WI38 (cell line): ENCODE measurements around the gene AGBL3.

Source experiments
- H3K4me3 ChIP-seq: 2 replicates; pipeline ENCODE4 v1.5.1; 2011; ENCODE audit warnings: low read depth, mild to moderate bottlenecking, control low read depth, low read length
- TF ChIP-seq, protein P1 (sequence below): IDR thresholded peaks from 2 replicates; pipeline ENCODE4 v1.5.1; 2012; ENCODE audit warnings: low read depth, mild to moderate bottlenecking, control low read depth, low read length

AGBL3 gene

DNA sequence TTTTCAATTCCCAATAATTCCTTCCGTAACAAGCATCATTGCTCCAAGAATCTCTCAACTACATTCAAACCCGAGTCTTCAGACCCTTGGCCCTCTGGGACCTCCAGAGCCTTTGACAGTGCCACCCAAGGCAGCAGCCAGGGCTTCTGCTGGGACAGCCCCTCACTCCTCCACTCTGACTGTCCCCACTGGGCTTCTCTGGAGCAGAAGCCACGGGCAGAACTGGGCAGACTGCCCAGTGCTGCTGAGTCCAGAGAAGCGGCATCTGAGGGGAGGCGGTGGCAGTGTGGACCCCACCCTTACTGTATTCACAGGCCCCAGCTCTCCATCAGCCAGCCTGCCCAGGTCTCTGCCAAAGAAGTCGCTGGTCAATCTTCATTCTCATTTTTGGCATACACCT lies 175.4 kb downstream of the AGBL3 start:
- H3K4me3 ChIP-seq, result no peak overlapping the region

GRCh38 chr7:135162382-135163001 lies 176.2 kb downstream of the AGBL3 start:
- TF ChIP-seq, protein P1, sequence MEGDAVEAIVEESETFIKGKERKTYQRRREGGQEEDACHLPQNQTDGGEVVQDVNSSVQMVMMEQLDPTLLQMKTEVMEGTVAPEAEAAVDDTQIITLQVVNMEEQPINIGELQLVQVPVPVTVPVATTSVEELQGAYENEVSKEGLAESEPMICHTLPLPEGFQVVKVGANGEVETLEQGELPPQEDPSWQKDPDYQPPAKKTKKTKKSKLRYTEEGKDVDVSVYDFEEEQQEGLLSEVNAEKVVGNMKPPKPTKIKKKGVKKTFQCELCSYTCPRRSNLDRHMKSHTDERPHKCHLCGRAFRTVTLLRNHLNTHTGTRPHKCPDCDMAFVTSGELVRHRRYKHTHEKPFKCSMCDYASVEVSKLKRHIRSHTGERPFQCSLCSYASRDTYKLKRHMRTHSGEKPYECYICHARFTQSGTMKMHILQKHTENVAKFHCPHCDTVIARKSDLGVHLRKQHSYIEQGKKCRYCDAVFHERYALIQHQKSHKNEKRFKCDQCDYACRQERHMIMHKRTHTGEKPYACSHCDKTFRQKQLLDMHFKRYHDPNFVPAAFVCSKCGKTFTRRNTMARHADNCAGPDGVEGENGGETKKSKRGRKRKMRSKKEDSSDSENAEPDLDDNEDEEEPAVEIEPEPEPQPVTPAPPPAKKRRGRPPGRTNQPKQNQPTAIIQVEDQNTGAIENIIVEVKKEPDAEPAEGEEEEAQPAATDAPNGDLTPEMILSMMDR, result no peak
- no peak overlapping the region for H3K4me3 ChIP-seq

More for the DNA sequence above, 175.4 kb downstream of the AGBL3 start:
- TF ChIP-seq, protein P1, result no peak

DNA sequence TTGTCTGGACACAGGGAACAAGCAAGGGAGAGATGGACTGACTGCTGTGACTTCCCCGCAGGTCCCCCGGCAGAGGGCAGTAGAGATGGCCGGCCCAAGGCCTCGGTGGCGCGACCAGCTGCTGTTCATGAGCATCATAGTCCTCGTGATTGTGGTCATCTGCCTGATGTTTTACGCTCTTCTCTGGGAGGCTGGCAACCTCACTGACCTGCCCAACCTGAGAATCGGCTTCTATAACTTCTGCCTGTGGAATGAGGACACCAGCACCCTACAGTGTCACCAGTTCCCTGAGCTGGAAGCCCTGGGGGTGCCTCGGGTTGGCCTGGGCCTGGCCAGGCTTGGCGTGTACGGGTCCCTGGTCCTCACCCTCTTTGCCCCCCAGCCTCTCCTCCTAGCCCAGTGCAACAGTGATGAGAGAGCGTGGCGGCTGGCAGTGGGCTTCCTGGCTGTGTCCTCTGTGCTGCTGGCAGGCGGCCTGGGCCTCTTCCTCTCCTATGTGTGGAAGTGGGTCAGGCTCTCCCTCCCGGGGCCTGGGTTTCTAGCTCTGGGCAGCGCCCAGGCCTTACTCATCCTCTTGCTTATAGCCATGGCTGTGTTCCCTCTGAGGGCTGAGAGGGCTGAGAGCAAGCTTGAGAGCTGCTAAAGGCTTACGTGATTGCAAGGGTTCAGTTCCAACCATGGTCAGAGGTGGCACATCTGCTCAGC lies 178.2 kb downstream of the AGBL3 start:
- no peak overlapping the region for H3K4me3 ChIP-seq
- TF ChIP-seq, protein P1, result peak; percentile 34

DNA sequence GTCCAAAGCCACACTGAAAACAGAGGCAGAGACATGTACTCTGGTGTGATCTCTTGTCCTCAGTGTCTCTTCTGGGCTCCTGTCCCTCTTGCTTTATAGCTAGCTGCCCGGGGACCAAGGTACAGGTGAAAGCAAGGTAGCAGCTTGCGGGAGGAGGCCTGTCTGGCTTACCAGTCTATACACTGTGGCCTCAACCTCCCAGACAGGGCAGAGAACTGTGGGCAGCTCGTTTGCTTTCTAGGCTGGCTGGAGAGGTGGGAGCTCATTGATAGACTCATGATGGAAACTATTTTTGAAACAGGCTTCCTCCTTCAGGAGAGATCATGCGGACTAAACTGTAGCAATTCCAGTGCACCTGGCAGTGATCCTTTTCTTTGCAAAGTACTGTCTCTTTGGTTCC lies 179.6 kb downstream of the AGBL3 start:
- TF ChIP-seq, protein P1, result no peak

DNA sequence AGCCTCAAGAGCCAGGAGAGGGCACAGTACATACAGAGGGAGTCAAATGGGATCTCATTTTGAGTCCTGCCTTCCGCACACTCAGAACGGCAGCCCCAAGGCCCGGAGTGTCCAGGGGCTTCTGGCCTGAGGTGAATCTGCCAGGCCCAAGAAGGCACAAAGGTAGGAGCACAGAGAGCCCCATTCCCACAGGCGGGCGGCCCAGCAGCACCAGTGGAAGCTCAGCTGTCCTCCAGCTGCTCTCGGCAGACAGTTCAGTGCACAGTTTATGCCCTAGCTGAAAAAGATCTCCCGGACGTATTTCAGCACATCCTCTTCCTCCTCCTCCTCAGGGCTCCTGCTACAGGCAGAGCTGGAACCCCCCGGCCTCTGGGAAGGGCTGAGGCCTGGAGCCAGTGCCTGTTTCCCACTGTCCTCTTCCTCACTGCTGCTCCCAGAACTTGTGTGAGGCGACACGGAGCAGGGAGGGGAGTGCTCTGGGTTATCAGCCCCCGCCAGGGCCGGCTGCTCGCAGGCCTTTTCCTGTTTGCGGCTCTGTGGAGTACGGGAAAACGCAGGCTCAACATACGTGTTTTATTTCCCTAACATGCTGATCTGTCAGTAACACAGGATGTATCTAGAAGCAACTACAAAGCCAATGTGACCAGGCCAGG lies 180.2 kb downstream of the AGBL3 start:
- H3K4me3 ChIP-seq, result no peak overlapping the region
- TF ChIP-seq, protein P1, result no peak

More for the DNA sequence above, 179.6 kb downstream of the AGBL3 start:
- H3K4me3 ChIP-seq, result no peak overlapping the region

- TF ChIP-seq, protein P1, result no peak
- H3K4me3 ChIP-seq, result no peak overlapping the region
Measured at GRCh38 chr7:135167365-135167917, 181.1 kb downstream of the AGBL3 start.

GRCh38 chr7:135168001-135168400 lies 181.7 kb downstream of the AGBL3 start:
- H3K4me3 ChIP-seq, result no peak overlapping the region
- TF ChIP-seq, protein P1, result no peak
